RPMI8226 (cell line): ENCODE measurements around the gene BRAT1.

ENCODE experiments used
- DNase-seq: peaks from one replicate; pipeline ENCODE4 v3.0.0-alpha.2; 2015

BRAT1 gene

DNA sequence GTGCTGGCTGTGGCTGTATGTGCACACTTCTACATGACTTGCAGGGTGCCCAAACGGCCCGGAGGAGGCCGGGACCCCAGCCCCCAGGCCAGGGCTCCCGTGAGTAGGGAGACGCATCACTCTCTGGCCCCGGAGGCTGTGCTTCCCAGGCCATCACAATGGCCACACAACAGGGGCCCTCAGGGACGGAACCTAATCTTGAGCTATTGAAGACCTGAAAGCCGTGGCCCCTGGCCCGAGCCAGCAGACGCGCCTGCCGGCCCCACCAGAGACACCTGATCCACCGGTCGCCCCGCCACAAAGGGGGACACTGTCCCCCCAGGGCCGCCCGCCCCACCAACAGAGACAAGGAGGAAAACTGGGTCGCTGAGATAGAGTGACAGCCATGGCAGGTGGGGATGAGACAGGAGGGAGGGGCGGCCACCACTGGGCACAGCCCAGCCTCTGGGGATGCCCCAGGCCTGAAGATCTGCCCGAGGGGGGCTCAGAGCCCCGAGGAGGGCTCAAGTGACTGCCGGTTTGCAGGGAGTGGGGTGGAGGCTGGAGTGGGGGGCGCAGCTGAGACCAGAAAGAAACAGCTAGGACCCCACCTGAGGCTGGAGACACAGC is 45.9 kb downstream of the BRAT1 start:
- DNase-seq, result no peak

- peak; percentile 94 for DNase-seq
These were observed 46.8 kb downstream of the BRAT1 start for GRCh38 chr7:2508327-2509215.

DNA sequence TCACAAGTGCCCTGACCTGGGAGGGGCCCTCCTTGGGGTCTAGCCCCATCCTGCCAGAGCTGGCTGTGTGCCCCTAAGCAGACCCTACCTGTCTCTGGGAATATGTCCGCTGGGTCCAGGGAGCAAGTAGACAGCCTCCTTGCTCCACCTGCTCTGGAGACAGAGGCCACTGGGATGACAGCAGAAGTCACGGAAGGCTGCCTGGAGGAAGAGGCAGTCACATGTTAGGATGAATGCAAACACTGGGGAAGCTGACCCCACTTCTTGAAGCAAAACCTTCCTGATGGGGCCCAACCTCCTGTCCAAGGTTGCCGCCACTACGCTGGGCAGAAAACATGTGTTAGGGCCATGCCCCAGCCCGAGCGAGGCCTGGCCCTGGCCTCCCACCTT is 47.4 kb downstream of the BRAT1 start:
- no peak for DNase-seq

DNA sequence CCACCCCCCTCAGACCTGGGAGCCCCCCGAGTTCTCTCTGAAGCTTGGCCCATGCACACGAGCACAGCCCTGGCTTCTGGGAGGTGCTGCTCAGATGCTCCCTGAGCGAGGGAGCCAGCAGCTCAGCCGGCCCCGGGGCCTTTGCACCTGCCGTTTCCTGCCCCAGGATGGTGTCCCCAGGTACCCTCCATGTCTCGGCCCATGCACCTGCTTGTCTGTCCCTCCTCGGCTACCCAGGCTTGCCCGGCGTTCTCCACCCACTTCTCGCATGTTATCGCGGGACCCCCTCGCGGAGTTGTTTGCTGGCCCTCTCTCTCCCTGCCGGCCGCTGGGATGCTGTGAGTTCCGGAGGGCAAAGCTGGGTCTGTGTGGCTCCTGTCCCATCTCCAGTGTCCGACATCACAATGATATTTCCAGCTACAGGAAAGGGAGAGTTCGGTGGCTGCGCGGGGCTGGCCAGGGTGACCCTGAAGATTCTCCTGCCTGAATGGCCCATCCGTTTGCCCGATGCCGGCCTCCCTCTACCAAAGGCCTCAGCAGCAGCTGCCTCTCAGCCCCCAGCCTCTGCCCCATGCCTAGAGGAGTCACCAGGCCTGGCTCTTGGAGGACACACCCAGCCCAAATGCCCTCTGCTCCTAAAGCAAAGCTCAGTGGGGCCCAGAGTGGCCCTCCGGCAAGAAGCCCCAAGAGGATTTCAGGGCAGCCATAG is 48.0 kb downstream of the BRAT1 start:
- DNase-seq, result no peak

GRCh38 chr7:2505401-2505800 is 49.9 kb downstream of the BRAT1 start:
- no peak for DNase-seq

DNA sequence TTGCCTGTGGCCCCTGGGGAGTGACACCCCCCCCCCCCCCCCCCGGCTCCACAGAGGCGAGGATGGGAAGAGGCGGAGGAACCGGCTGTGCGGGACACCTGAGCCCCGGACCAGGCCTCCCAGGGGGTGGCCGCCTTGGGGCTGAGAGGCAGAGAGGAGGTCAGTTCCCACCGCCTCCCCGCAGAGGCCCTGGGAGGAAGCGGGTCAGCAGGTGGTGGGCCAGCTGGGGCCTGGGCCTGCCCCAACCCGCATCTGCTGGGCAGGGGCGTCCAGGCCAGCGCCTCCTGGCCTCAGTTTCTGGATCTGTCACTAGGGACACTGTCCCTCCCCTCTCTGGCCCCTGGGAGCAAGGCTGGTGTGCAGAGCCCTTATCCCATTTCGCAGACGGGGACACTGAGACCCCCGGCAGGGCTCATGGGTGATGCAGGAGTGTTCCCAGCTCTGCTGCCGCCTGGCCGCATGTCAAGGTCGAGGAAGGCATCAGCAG is 50.4 kb downstream of the BRAT1 start:
- no peak for DNase-seq

DNA sequence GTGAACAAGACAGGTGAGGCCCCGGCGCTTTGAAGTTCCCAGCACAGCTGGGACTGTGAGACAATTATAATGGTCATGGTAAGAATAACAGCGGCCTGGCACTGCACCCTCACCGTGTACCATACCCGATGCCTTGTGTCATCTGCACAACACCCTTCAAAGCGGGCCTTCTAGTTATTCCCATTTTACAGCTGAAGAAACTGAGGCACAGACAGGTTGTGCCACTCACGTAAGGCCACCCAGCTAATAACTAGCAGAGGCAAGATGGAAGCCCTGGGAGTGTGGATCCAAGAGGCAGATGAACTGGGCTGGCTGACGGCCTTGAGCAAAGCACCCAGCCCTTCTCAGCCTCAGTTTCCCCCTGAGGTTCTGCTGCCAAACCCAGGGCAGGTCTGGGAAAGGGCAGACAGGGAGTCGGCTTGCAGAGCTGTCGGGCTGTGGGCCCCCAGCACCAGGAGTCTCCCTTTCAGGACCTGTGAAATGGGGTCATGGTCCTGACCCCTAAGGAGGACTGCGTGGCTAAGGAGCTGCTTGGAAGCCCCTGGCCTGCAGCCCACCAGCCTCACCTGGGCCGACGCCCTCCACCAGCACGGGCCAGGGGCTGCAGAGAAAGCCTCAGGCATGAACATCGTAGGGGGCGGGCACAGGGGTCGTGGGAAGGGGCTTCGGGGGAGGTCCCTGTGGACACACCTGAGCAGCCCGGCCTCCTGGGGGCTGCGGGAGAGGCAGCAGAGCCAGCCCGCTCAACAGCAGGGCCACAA is 51.0 kb downstream of the BRAT1 start:
- DNase-seq, result no peak

DNA sequence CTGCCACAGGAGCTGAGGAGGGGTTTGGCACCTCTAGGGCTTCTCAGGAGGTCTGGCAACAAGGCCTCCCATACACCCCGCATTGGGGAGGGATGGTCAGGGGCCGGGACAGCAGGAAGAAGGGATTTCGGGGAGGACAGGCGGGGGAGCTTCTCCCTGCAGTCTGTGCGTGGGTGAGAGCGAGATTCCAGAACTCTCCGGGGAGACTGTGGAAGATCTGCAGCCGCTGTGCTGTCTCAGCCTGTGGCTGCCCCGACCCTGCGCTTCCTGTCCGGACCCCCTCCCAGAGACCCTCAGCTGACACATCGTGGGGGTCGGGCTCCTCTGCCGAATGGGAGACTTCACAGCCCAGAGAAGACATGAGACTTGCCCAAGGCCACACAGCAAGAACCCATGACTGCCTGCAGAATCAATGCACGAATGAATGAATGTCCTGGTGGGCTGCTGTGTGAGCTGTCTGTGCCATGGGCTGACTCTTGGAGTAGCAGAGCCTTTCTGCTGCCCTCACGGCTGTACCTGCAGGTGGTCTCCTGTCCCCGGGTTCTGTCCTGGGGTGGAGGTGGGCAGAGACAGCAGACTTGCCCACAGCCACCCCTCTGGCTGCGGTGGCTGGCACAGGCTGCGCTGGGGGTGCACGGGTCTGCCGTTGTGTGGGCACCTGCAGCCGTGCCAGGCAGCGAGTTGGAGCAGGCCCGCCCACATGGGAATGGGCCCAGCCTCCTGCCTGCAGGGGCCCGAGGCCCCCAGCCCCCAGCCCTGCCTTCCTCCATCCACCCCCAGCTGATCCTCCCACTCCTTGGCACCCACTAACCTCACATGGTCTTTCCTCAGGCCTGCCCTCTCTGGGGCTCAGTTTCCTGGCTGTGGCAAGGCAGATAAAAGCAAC is 52.0 kb downstream of the BRAT1 start:
- no peak for DNase-seq

DNA sequence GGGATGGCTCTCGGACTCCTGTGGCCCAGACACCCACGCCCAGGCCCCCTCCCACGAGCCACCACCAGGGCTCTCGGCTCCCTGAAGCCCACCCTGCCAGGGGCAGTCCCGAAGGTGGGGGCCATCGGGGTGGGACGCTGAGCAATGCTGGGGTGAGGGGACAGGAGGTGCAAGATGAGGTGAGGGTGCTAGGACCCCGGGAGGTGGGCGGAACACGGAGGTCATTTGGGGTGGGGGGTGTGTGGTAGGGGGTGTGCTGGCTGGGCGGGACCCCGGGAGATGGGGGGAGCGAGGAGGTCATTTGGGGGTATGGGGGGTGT is 52.7 kb downstream of the BRAT1 start:
- DNase-seq, result no peak

DNA sequence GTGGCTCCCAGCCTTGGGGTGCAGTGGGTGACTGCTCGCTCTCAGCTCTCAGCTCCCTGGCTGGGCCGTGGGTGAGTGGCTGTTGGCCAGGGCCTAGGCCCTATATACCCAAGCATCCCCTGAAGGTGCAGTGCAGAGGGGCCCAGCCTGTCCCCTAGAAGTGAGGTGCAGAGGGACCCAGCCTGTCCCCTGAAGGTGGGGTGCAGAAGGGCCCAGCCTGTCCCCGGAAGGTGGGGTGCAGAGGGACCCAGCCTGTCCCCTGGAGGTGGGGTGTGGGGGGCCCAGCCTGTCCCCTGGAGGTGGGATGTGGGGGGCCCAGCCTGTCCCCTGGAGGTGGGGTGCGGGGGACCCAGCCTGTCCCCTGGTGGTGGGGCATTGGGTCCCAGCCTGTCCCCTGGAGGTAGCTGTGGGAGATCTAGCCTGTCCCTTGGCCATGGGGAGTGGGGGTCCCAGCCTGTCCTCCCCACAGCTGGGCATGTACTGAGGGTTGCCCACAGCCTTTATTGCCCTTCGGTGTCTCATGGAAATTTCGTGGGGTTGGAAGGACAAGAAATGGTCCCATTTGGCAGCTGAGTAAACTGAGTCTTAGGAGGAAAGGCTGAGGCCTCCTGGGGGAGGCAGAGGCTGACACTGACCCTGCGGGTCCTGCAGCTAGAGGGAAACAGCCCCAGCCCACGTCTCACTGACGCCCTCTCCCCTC is 53.2 kb downstream of the BRAT1 start:
- no peak for DNase-seq

DNA sequence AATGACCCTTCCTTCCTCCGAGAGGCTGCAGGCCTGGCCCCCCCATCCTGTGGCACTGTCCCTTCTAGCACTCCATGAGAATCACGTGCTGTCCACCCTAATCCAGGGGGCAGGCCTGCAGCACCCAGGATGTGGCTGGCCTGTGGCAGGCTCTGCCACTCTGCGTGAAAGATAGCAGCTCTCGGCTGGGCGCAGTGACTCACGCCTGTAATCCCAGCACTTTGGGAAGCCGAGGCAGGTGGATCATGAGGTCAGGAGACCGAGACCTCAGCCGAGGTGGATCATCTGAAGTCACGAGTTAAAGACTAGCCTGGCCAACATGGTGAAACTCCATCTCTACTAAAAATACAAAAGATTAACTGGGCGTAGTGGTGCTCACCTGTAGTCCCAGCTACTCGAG is 54.6 kb downstream of the BRAT1 start:
- DNase-seq, result no peak

DNA sequence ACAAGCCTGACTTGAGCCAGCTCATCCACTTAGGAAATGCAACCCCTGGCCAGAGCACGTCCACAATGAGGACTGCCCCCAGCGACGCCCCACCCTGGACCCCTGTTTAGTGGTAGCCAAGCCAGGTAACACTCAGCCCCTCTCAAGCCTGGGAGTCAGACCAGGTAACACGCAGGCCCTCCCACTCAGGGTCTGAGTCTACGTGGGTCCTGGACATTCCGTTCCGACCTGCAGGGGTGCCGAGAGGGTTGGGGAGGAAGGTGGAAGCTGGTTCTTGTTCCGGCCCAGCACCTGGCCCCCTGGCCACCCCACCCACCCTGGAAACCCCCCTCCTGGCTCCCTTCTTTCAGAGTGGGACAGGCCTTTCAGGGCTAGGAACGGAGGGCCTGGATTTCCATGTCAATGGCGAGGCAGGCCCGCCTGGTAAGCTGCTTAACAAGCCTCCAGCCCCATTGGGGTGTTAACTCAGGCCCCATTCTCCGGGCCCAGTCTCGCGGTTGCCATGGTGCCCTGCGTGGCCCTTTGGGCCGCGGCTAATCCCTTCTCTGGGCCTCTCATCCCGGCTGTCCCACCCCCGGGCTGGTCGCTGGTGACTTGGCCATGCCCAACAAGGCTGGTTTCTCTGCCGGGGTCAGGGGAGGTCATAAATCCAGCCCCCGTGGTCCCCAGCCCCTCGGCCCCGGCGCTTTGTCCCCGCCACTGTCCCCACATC is 55.4 kb downstream of the BRAT1 start:
- DNase-seq, result no peak

DNA sequence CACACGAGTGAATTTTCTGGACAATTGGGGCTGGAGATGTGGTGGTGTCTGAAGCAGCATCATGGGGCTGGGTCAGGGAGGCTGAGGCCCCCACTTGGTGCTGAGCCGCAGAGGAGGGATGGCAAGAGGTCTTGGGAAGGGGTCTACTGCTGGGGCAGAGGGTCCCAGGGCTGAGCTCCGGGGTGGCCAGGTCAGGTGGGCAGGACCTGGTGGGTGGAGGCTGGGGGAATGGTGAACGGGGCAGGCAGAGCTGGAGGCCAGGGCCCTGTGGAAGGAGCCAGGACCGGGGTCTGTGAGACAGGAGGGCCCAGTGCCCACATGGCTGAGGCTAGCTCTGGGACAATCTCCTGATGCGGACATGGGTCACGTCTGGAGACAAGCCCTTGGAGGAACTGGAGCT is 56.1 kb downstream of the BRAT1 start:
- DNase-seq, result no peak

DNA sequence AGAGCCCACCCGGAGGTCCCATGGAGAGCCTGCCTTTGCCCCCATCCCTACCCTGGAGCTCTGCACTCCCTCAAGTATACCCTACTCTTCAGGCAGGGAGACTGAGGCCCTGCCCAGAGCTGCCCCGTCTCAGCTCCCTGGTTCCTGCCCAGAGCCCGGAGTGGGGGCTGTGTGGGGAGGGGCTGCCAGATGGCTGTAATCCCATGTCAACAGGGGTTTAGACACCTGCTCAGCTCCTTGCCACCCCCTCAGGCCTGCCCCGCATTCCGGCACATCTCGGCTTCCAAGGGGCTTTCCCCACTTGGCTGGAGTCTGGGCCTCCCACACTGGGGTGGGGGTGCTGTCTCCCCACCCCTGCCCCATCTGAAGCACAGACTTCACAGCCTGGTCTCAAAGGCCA is 56.6 kb downstream of the BRAT1 start:
- no peak for DNase-seq

- no peak for DNase-seq
These were observed 57.6 kb downstream of the BRAT1 start for GRCh38 chr7:2497500-2498336.

- DNase-seq, result no peak
These were observed 58.3 kb downstream of the BRAT1 start for GRCh38 chr7:2497065-2497464.

GRCh38 chr7:2496375-2496774 is 58.9 kb downstream of the BRAT1 start:
- no peak for DNase-seq

GRCh38 chr7:2495418-2496299 is 59.7 kb downstream of the BRAT1 start:
- no peak for DNase-seq
